ENCODE data around the gene FAM136A. TPM values are rescaled to one million over a fixed set of nuclear protein-coding genes. Genes with fewer than 3 reads are reported as not detected.
"Not testable (repeated sequence)": the region's sequence is repeated elsewhere in the genome, so short reads cannot be mapped to it uniquely, and the experiment has no call there.

Gene FAM136A
- total RNA-seq, 1 experiment from 2014 or later: 53.4 TPM

- Histone ChIP-seq H3K4me1 (ENCODE audit: control insufficient read depth, insufficient read depth, low read length) (peaks cover 5% of the 10 kb centered on the region), H3K27me3 (ENCODE audit: control insufficient read depth, insufficient read depth, low read length) (no peaks in the 10 kb centered on the region), H3K4me3 (ENCODE audit: low read depth in 2 of 2, low read length in 2 of 2) (no peak overlapping the region), H3K36me3 (ENCODE audit: control insufficient read depth, insufficient read depth, low read length) (no peaks in the 10 kb centered on the region), H3K9me3 (ENCODE audit: control insufficient read depth, insufficient read depth, low read depth, low read length) (no peaks in the 10 kb centered on the region), H3K27ac (ENCODE audit: low read length) (no peak overlapping the region)
- BruUV-seq (replicated peaks): no TSS peak
- intact Hi-C loops (cut with micrococcal nuclease; ENCODE audit: unreplicated experiment) (loop anchor here (1.0 to 10.0 kb wide), 2 partner anchors 310 to 344 kb away; no protein-coding TSS in a partner anchor), in situ Hi-C loops (cut with HindIII; ENCODE audit: low pct_unique_long_range_greater_than_20kb, low sequenced_read_pairs) (no loop called here)
- ATAC-seq: no peak
- no peak for TF ChIP-seq REST (IDR thresholded peaks at IDR 0.05; ENCODE audit: insufficient read depth in 1 of 2, low read depth in 2 of 2, low read length in 1 of 2)
- TF ChIP-seq CTCF (IDR thresholded peaks at IDR 0.05): no peak
- TF ChIP-seq POLR2AphosphoS5 (IDR thresholded peaks at IDR 0.05; ENCODE audit: low read depth, low read length): no peak
- no peak for TF ChIP-seq TCF7L2 (IDR thresholded peaks at IDR 0.05; ENCODE audit: low read depth, low read length)
- no peak for TF ChIP-seq SIN3A (IDR thresholded peaks at IDR 0.05; ENCODE audit: borderline replicate concordance, insufficient read depth, low read depth, low read length)
- POLR2A ChIA-PET: no interaction called here
- no peak for DNase-seq (ENCODE audit: low read depth, low spot score)
- CTCF ChIA-PET: interaction anchor here (0.6 to 1.7 kb wide), 13 partner anchors 11 to 565 kb away, joined by 3 to 14 read pairs (median 4); partner anchors contain the start of gene SNRPG
These were observed 2.6 kb upstream of the FAM136A start for GRCh38 chr2:70304498-70304897.

- Histone ChIP-seq H3K27me3 (ENCODE audit: control insufficient read depth, insufficient read depth, low read length) (no peaks in the 10 kb centered on the region), H3K9me3 (ENCODE audit: control insufficient read depth, insufficient read depth, low read depth, low read length) (no peaks in the 10 kb centered on the region), H3K27ac (ENCODE audit: low read length) (no peak overlapping the region), H3K36me3 (ENCODE audit: control insufficient read depth, insufficient read depth, low read length) (no peaks in the 10 kb centered on the region), H3K4me1 (ENCODE audit: control insufficient read depth, insufficient read depth, low read length) (peaks cover 5% of the 10 kb centered on the region), H3K4me3 (ENCODE audit: low read depth in 2 of 2, low read length in 2 of 2) (no peak overlapping the region)
- ChIA-PET POLR2A (no interaction called here), CTCF (interaction anchor here (0.7 to 1.5 kb wide), 5 partner anchors 10 to 645 kb away, joined by 3 to 7 read pairs (median 3); no protein-coding TSS in a partner anchor)
- TF ChIP-seq REST (IDR thresholded peaks at IDR 0.05; ENCODE audit: insufficient read depth in 1 of 2, low read depth in 2 of 2, low read length in 1 of 2) (no peak), POLR2AphosphoS5 (IDR thresholded peaks at IDR 0.05; ENCODE audit: low read depth, low read length) (no peak), CTCF (IDR thresholded peaks at IDR 0.05) (no peak)
- intact Hi-C loops (cut with micrococcal nuclease; ENCODE audit: unreplicated experiment) (loop anchor here (10.0 kb wide), 1 partner anchor 312 kb away; no protein-coding TSS in a partner anchor), in situ Hi-C loops (cut with HindIII; ENCODE audit: low pct_unique_long_range_greater_than_20kb, low sequenced_read_pairs) (no loop called here)
- ATAC-seq: no peak
- no peak for DNase-seq (ENCODE audit: low read depth, low spot score)
- no TSS peak for BruUV-seq (replicated peaks)
These were observed 1.3 kb upstream of the FAM136A start for GRCh38 chr2:70303186-70303585.

- POLR2A ChIA-PET; DNase-seq (ENCODE audit: low read depth, low spot score); H3K4me1 ChIP-seq (ENCODE audit: control insufficient read depth, insufficient read depth, low read length); in situ Hi-C loops (cut with HindIII; ENCODE audit: low pct_unique_long_range_greater_than_20kb, low sequenced_read_pairs); ATAC-seq; H3K9me3 ChIP-seq (ENCODE audit: control insufficient read depth, insufficient read depth, low read depth, low read length); BruUV-seq (replicated peaks); H3K27ac ChIP-seq (ENCODE audit: low read length); H3K27me3 ChIP-seq (ENCODE audit: control insufficient read depth, insufficient read depth, low read length); H3K36me3 ChIP-seq (ENCODE audit: control insufficient read depth, insufficient read depth, low read length): not testable (repeated sequence)
- CTCF ChIA-PET: interaction anchor here (0.6 to 1.0 kb wide), 2 partner anchors 315 to 933 kb away, joined by 3 to 7 read pairs; no protein-coding TSS in a partner anchor
- peak overlapping the region in 1 of 2 experiments; percentile 71; a peak in 1 of 4 replicates for H3K4me3 ChIP-seq (ENCODE audit: low read depth in 2 of 2, low read length in 2 of 2)
- intact Hi-C loops (cut with micrococcal nuclease; ENCODE audit: unreplicated experiment): loop anchor here (10.0 kb wide), 1 partner anchor 313 kb away; no protein-coding TSS in a partner anchor
These were observed 304 bp upstream of the FAM136A start for GRCh38 chr2:70302195-70302546.

All from Panc1 (cell line).